PC-3 (cell line): ENCODE results near the gene EIF2A. TPM values are rescaled to one million over a fixed set of nuclear protein-coding genes. Genes with fewer than 3 reads are reported as not detected.

Experiments used
- ATAC-seq: fragments of 200-7000 bp; cut with Tn5 transposase; 2 replicates; pipeline ENCODE4 v1.9.1; 2020; ENCODE audit warnings: mild to moderate bottlenecking, moderate library complexity
- BruUV-seq: library from RNA; stranded (reverse); fragments of 400-500 nt; replicated peaks from 2 replicates; lab custom pipeline; 2021; lab: Mats Ljungman, UMichigan
- CTCF ChIA-PET: fragments of 300-600 bp; sonication (Branson Sonifier 250); formaldehyde crosslinking; loops from one replicate; lab custom pipeline; 2022; ENCODE audit warnings: antibody characterized with exemption; lab: Charles Lee
- POLR2A ChIA-PET: fragments of 300-600 bp; sonication (Branson Sonifier 250); formaldehyde crosslinking; loops from one replicate; lab custom pipeline; 2022; ENCODE audit warnings: antibody characterized with exemption; ENCODE audit not compliant: unreplicated experiment; lab: Charles Lee
- DNase-seq: peaks from one replicate; pipeline ENCODE4 v3.0.0-alpha.2; 2015
- H2AFZ ChIP-seq: fragments of 300-600 bp; sonication (generic); 2 replicates; pipeline ENCODE4 v1.6.0; 2016; ENCODE audit warnings: antibody characterized with exemption, low read length
- H3F3A ChIP-seq: fragments of 300-600 bp; sonication (generic); one replicate; pipeline ENCODE4 v1.6.0; 2017; ENCODE audit warnings: antibody characterized with exemption, low read length, control low read depth, mild to moderate bottlenecking; ENCODE audit not compliant: unreplicated experiment
- H3K27ac ChIP-seq: fragments of 300-600 bp; sonication (generic); 2 replicates; pipeline ENCODE4 v1.5.1; 2016; ENCODE audit warnings: mild to moderate bottlenecking, low read length
- H3K27me3 ChIP-seq: fragments of 300-600 bp; sonication (generic); 2 replicates; pipeline ENCODE4 v1.6.1; 2016; ENCODE audit warnings: low read length, mixed read lengths
- H3K36me3 ChIP-seq: fragments of 300-600 bp; sonication (generic); 2 replicates; pipeline ENCODE4 v1.6.1; 2016; ENCODE audit warnings: low read depth, mixed run types, low read length, mixed read lengths
- H3K4me1 ChIP-seq: fragments of 300-600 bp; sonication (generic); 2 replicates; pipeline ENCODE4 v1.5.1; 2016; ENCODE audit warnings: low read length; ENCODE audit not compliant: insufficient read depth
- H3K4me2 ChIP-seq: fragments of 300-600 bp; sonication (generic); 2 replicates; pipeline ENCODE4 v1.6.0; 2016; ENCODE audit warnings: low read length
- H3K4me3 ChIP-seq: fragments of 300-600 bp; sonication (generic); 2 replicates; pipeline ENCODE4 v1.5.1; 2016; ENCODE audit warnings: mild to moderate bottlenecking, low read length, mixed read lengths
- H3K79me2 ChIP-seq: fragments of 300-600 bp; sonication (generic); 2 replicates; pipeline ENCODE4 v1.6.1; 2017; ENCODE audit warnings: low read length, mixed read lengths
- H3K9ac ChIP-seq: fragments of 300-600 bp; sonication (generic); 2 replicates; pipeline ENCODE4 v1.6.0; 2016; ENCODE audit warnings: mild to moderate bottlenecking, low read length
- H3K9me2 ChIP-seq: fragments of 300-600 bp; sonication (generic); replicated peaks from 2 replicates; pipeline ENCODE4 v1.6.1; 2016; ENCODE audit warnings: mixed run types, low read length, mixed read lengths
- H3K9me3 ChIP-seq: fragments of 300-600 bp; sonication (generic); 2 replicates; pipeline ENCODE4 v1.6.1; 2016; ENCODE audit warnings: low read length, mixed read lengths
- H4K20me1 ChIP-seq: fragments of 300-600 bp; sonication (generic); 2 replicates; pipeline ENCODE4 v1.6.1; 2016; ENCODE audit warnings: low read length, mixed read lengths
- EZH2 ChIP-seq: fragments of 300-600 bp; sonication (generic); IDR thresholded peaks from one replicate; pipeline ENCODE4 v1.6.1; 2017; ENCODE audit warnings: antibody characterized with exemption, mild to moderate bottlenecking, low read length; ENCODE audit not compliant: unreplicated experiment
- EZH2phosphoT487 ChIP-seq: fragments of 300-600 bp; sonication (generic); IDR thresholded peaks from 2 replicates; pipeline ENCODE4 v1.6.1; 2018; ENCODE audit warnings: mild to moderate bottlenecking, antibody characterized with exemption, low read length, borderline replicate concordance
- intact Hi-C: fragments of 100-400 bp; cut with micrococcal nuclease; formaldehyde crosslinking; loops from 2 replicates; pipeline ENCODE4 v1.9.0; 2023
- total RNA-seq: library from RNA; depleted of rRNA; stranded (reverse); fragments of >200 nt; gene quantifications from 2 replicates; pipeline ENCODE4 v1.2.3, GENCODE V29; 2014
- TF ChIP-seq, protein P1 (sequence below): fragments of 300-600 bp; sonication (generic); conservative IDR thresholded peaks from 2 replicates; pipeline ENCODE4 v1.5.1; 2017; ENCODE audit warnings: antibody characterized with exemption, low read depth, mild to moderate bottlenecking, low read length

EIF2A gene
- total RNA-seq, 1 experiment from 2014 or later, result 92.4 TPM

DNA sequence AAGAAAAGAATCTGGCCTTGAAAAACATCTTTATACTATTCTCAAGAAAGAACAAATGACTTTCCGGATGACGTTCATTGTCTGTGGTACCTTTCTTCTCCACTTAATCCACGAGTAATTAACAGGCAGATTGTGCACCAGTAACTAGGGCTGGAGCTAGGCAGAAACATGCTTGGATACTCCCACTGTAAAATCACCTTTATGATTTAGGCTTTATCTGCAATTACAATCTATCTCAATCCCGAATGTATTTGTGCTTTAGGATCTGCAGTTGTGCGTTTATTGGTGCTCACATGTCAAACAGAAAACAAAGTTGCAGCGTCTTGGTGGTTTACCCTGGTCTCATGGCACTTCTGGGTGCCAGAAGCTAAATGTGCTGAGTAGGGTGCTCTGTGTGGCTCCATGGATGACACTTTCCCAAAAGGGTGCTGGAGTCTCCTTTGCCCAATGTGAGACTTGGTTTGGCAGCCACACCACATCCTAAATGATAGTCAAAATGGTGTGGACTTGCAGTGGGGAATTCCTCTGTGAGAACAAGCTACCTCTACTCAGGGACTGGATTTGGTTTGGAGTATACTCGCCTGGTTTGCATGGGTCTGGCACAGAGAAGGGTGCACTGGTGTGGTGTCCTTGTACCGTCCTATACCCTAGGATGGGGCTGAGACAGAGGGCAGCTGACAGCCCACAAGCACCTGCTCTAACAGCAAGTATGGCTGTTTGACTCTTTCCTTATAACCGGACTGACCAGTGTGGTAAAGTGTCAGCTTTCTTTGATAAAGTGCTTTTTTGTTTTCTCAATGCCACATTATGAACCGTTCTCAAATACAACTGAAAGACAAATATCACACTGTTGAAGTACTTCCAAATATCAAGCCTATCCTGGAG is 8.0 kb upstream of the EIF2A start:
- no TSS peak for BruUV-seq

DNA sequence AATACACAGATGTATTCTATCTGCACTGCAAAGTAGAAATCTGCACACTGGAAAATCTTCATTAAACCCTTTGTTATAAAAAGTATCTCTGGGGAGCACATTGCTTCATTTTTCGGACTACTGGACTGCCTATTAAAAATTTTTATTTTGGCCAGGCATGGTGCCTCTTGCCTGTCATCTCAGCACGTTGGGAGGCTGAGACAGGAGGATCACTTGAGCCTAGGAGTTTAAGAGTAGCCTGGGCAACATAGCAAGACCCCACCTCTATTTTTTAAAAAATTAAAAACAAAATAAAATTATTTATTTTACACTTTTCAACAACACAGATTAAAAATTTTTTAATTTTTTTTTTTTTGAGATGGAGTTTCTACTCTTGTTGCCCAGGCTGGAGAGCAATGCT is 6.3 kb upstream of the EIF2A start:
- TF ChIP-seq EZH2phosphoT487, result no peak
- TF ChIP-seq, protein P1, sequence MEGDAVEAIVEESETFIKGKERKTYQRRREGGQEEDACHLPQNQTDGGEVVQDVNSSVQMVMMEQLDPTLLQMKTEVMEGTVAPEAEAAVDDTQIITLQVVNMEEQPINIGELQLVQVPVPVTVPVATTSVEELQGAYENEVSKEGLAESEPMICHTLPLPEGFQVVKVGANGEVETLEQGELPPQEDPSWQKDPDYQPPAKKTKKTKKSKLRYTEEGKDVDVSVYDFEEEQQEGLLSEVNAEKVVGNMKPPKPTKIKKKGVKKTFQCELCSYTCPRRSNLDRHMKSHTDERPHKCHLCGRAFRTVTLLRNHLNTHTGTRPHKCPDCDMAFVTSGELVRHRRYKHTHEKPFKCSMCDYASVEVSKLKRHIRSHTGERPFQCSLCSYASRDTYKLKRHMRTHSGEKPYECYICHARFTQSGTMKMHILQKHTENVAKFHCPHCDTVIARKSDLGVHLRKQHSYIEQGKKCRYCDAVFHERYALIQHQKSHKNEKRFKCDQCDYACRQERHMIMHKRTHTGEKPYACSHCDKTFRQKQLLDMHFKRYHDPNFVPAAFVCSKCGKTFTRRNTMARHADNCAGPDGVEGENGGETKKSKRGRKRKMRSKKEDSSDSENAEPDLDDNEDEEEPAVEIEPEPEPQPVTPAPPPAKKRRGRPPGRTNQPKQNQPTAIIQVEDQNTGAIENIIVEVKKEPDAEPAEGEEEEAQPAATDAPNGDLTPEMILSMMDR, result no peak
- no peak for TF ChIP-seq EZH2
- H3K79me2 ChIP-seq, result peaks cover 33% of the 10 kb centered on the region
- ChIA-PET CTCF (no interaction called here), POLR2A (no interaction called here)
- no peaks in the 10 kb centered on the region for H3K27me3 ChIP-seq
- no peak overlapping the region for H3K4me2 ChIP-seq
- H3K4me3 ChIP-seq, result no peak overlapping the region
- H3F3A ChIP-seq, result no peaks in the 10 kb centered on the region
- no peak overlapping the region for H3K27ac ChIP-seq
- H3K9me2 ChIP-seq, result no peaks in the 10 kb centered on the region
- H3K9me3 ChIP-seq, result no peaks in the 10 kb centered on the region
- no peak overlapping the region for H3K9ac ChIP-seq
- ATAC-seq (no peak), DNase-seq (no peak)
- no TSS peak for BruUV-seq
- H4K20me1 ChIP-seq, result peaks cover 33% of the 10 kb centered on the region
- H2AFZ ChIP-seq, result no peak overlapping the region
- H3K4me1 ChIP-seq, result peaks cover 16% of the 10 kb centered on the region
- intact Hi-C loops, result no loop called here
- peaks cover 29% of the 10 kb centered on the region for H3K36me3 ChIP-seq

More for the DNA sequence above, 8.0 kb upstream of the EIF2A start:
- Histone ChIP-seq H2AFZ (no peak overlapping the region), H3K9me2 (no peaks in the 10 kb centered on the region), H3K9ac (no peak overlapping the region), H3K4me3 (no peak overlapping the region), H3K36me3 (peaks cover 24% of the 10 kb centered on the region), H3K4me2 (no peak overlapping the region), H4K20me1 (peaks cover 16% of the 10 kb centered on the region), H3K27ac (no peak overlapping the region), H3K9me3 (no peaks in the 10 kb centered on the region), H3K4me1 (peaks cover 2% of the 10 kb centered on the region), H3K79me2 (peaks cover 16% of the 10 kb centered on the region), H3F3A (no peaks in the 10 kb centered on the region), H3K27me3 (no peaks in the 10 kb centered on the region)
- intact Hi-C loops, result no loop called here
- no peak for TF ChIP-seq EZH2phosphoT487
- TF ChIP-seq EZH2, result no peak
- TF ChIP-seq, protein P1, result no peak
- ATAC-seq (peak; percentile 45), DNase-seq (no peak)
- CTCF ChIA-PET, result interaction anchor here (0.5 to 1.1 kb wide), 2 partner anchors 300 kb away, joined by 3 read pairs; no protein-coding TSS in a partner anchor
- POLR2A ChIA-PET, result no interaction called here

DNA sequence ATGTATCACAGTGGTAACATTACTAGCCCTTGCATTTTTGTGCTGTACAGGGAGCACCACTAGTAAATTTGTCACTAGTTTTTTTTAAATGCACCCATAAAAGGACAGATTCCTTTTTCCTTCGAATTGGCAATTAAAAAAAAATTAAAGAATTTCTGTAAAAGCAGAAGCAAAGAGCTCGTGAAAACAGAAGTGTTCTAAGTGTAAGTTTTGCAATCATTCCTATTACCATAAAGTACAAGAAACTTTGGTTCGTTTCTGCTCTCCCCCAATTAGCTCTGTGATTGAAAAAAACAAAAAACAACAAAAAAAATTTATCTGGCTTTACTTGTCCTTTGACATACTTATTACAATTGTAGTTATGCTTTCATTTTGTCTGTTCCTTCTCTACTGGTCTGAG is 5.6 kb upstream of the EIF2A start:
- Histone ChIP-seq H3K9me3 (no peaks in the 10 kb centered on the region), H3K36me3 (peaks cover 29% of the 10 kb centered on the region), H3K4me3 (no peak overlapping the region), H2AFZ (no peak overlapping the region), H3K27ac (no peak overlapping the region), H3K4me1 (peaks cover 16% of the 10 kb centered on the region), H3K9ac (no peak overlapping the region), H3K79me2 (peaks cover 40% of the 10 kb centered on the region), H3K9me2 (no peaks in the 10 kb centered on the region), H4K20me1 (peaks cover 38% of the 10 kb centered on the region), H3K27me3 (no peaks in the 10 kb centered on the region), H3K4me2 (no peak overlapping the region), H3F3A (no peaks in the 10 kb centered on the region)
- POLR2A ChIA-PET, result no interaction called here
- ATAC-seq, result no peak
- DNase-seq, result no peak
- CTCF ChIA-PET, result no interaction called here
- intact Hi-C loops, result no loop called here
- TF ChIP-seq EZH2, result no peak
- TF ChIP-seq, protein P1, result no peak
- TF ChIP-seq EZH2phosphoT487, result no peak
- BruUV-seq, result no TSS peak
